Coronary artery (tissue), 2 donors: Measurements from ENCODE around the gene ZMIZ1.

Source experiments
- DNase-seq: peaks from one replicate; pipeline ENCODE4 v3.0.0-alpha.2; 2017; ENCODE audit warnings: low spot score
- H3K27ac ChIP-seq, 2 donors: fragments of 200-600 bp; sonication (generic); one replicate each; pipeline ENCODE4 v1.5.1; 2016 to 2019
- H3K4me3 ChIP-seq: fragments of 200-600 bp; sonication (generic); 2 replicates; pipeline ENCODE4 v1.5.1; 2016; ENCODE audit warnings: mild to moderate bottlenecking, moderate library complexity
- CTCF ChIP-seq: fragments of 200-600 bp; sonication (generic); IDR thresholded peaks from one replicate; pipeline ENCODE4 v1.5.1; 2019; ENCODE audit warnings: antibody characterized with exemption

The ZMIZ1 gene

GRCh38 chr10:79067241-79068202 lies 1.2 kb upstream of the ZMIZ1 start:
- no peak for TF ChIP-seq CTCF
- peak; percentile 93 for DNase-seq
- Histone ChIP-seq H3K4me3 (peak overlapping the region; percentile 88), H3K27ac (peak overlapping the region; percentile 98 to 100)

GRCh38 chr10:79068203-79068561 lies 584 bp upstream of the ZMIZ1 start:
- peak overlapping the region; percentile 98 to 100 for H3K27ac ChIP-seq
- no peak for TF ChIP-seq CTCF
- peak overlapping the region; percentile 88 for H3K4me3 ChIP-seq
- peak; percentile 81 for DNase-seq

- Histone ChIP-seq H3K4me3 (peak overlapping the region; percentile 88), H3K27ac (peak overlapping the region; percentile 98 to 100)
- DNase-seq = peak; percentile 83
- TF ChIP-seq CTCF = no peak
Measured at GRCh38 chr10:79069325-79070080, 737 bp downstream of the ZMIZ1 start.

GRCh38 chr10:79070081-79070605 lies 1.4 kb downstream of the ZMIZ1 start:
- peak; percentile 82 for DNase-seq
- Histone ChIP-seq H3K27ac (peak overlapping the region; percentile 98 to 100), H3K4me3 (peak overlapping the region; percentile 88)
- TF ChIP-seq CTCF = no peak

GRCh38 chr10:79070606-79071395 lies 2.0 kb downstream of the ZMIZ1 start:
- no peak for TF ChIP-seq CTCF

GRCh38 chr10:79071396-79071923 lies 2.7 kb downstream of the ZMIZ1 start:
- TF ChIP-seq CTCF = no peak
- Histone ChIP-seq H3K27ac (peak overlapping the region; percentile 98 to 100), H3K4me3 (peak overlapping the region; percentile 88)
- DNase-seq = no peak

More at GRCh38 chr10:79070606-79071395, 2.0 kb downstream of the ZMIZ1 start:
- H3K4me3 ChIP-seq = peak overlapping the region; percentile 88
- peak overlapping the region; percentile 98 to 100 for H3K27ac ChIP-seq
- DNase-seq = peak; percentile 98
